Keratinocyte (primary cell): ENCODE data around the gene SBK1. TPM values are rescaled to one million over a fixed set of nuclear protein-coding genes. Genes with fewer than 3 reads are reported as not detected.

Experiments used
- DNase-seq: peaks from one replicate; pipeline ENCODE4 v3.0.0-alpha.2; 2011; ENCODE audit warnings: low read depth, missing footprints, low spot score
- FAIRE-seq: peaks from 2 replicates; lab custom pipeline; 2011; peaks lifted over from hg19 to GRCh38; lab: Jason Lieb, UNC
- H2AFZ ChIP-seq: 2 replicates; pipeline ENCODE4 v1.6.0; 2012; ENCODE audit warnings: low read length, control low read depth, inconsistent platforms; ENCODE audit not compliant: control insufficient read depth
- H3K27ac ChIP-seq: 2 replicates; pipeline ENCODE4 v1.5.1; 2011; ENCODE audit warnings: low read length; ENCODE audit not compliant: control insufficient read depth, insufficient read depth
- H3K27me3 ChIP-seq: 3 replicates; pipeline ENCODE4 v1.6.0; 2011; ENCODE audit warnings: low read length; ENCODE audit not compliant: control insufficient read depth, insufficient read depth; ENCODE audit errors: extremely low read depth
- H3K36me3 ChIP-seq, 2 experiments: 2 replicates in 1 of 2; 3 replicates in 1 of 2; pipeline ENCODE4 v1.5.1; 2011; ENCODE audit warnings: low read length in 2 of 2, mild to moderate bottlenecking in 1 of 2; ENCODE audit not compliant: control insufficient read depth in 2 of 2, insufficient read depth in 2 of 2; ENCODE audit errors: extremely low read depth in 1 of 2
- H3K4me1 ChIP-seq: 3 replicates; pipeline ENCODE4 v1.5.1; 2011; ENCODE audit warnings: low read length; ENCODE audit not compliant: control insufficient read depth, insufficient read depth; ENCODE audit errors: extremely low read depth
- H3K4me2 ChIP-seq: 3 replicates; pipeline ENCODE4 v1.6.0; 2011; ENCODE audit warnings: low read depth, low read length; ENCODE audit not compliant: control insufficient read depth, insufficient read depth; ENCODE audit errors: extremely low read depth
- H3K4me3 ChIP-seq, 3 experiments: fragments of 200-600 bp in 1 of 3; sonication (generic) in 1 of 3; 2 replicates in 2 of 3; 3 replicates in 1 of 3; pipeline ENCODE4 v1.5.1; 2011 to 2016; ENCODE audit warnings: low read length in 3 of 3, mild to moderate bottlenecking in 3 of 3, control low read depth in 2 of 3, inconsistent platforms in 1 of 3, low read depth in 1 of 3, mixed read lengths in 1 of 3, mixed run types in 1 of 3, moderate library complexity in 1 of 3; ENCODE audit not compliant: control insufficient read depth in 2 of 3, insufficient read depth in 2 of 3; ENCODE audit errors: extremely low read depth in 1 of 3
- H3K79me2 ChIP-seq: 2 replicates; pipeline ENCODE4 v1.6.0; 2012; ENCODE audit warnings: low read length; ENCODE audit not compliant: control insufficient read depth, insufficient read depth
- H3K9ac ChIP-seq: 3 replicates; pipeline ENCODE4 v1.6.0; 2011; ENCODE audit warnings: low read length; ENCODE audit not compliant: control insufficient read depth, insufficient read depth; ENCODE audit errors: extremely low read depth
- H3K9me1 ChIP-seq: 3 replicates; pipeline ENCODE4 v1.6.0; 2011; ENCODE audit warnings: low read length; ENCODE audit not compliant: control insufficient read depth, insufficient read depth; ENCODE audit errors: extremely low read depth
- H3K9me3 ChIP-seq: 2 replicates; pipeline ENCODE4 v1.5.1; 2012; ENCODE audit warnings: low read depth, low read length; ENCODE audit not compliant: control insufficient read depth
- H4K20me1 ChIP-seq: 3 replicates; pipeline ENCODE4 v1.6.0; 2011; ENCODE audit warnings: low read length; ENCODE audit not compliant: control insufficient read depth, insufficient read depth; ENCODE audit errors: extremely low read depth
- CTCF ChIP-seq, 3 experiments: IDR thresholded peaks in 1 of 3; conservative IDR thresholded peaks in 1 of 3; optimal IDR thresholded peaks in 1 of 3; 2 replicates in 2 of 3; 3 replicates in 1 of 3; pipeline versions ENCODE3 to v1.5.1; 2011; ENCODE audit warnings: low read length in 3 of 3, mild to moderate bottlenecking in 3 of 3, moderate library complexity in 2 of 3, control low read depth in 1 of 3, inconsistent platforms in 1 of 3; ENCODE audit not compliant: insufficient read depth in 2 of 3; ENCODE audit errors: extremely low read depth in 1 of 3
- EZH2 ChIP-seq: IDR thresholded peaks from one replicate; pipeline ENCODE4 v1.6.1; 2012; ENCODE audit warnings: inconsistent platforms, mild to moderate bottlenecking, low read length, moderate library complexity
- dilution Hi-C: fragments of 300-500 bp; cut with MboI; formaldehyde crosslinking; loops from one replicate; pipeline ENCODE4 v1.7.0; 2020; ENCODE audit warnings: low sequenced_read_pairs; ENCODE audit not compliant: extremely low pct_ligation_motif_present
- polyA plus RNA-seq, 5 experiments: library from polyadenylated mRNA; depleted of rRNA in 3 of 5; stranded (reverse) in 3 of 5; stranded (forward) in 1 of 5; unstranded in 1 of 5; fragments of >200 nt; gene quantifications; 1 replicate in 1 of 5; 2 replicates in 3 of 5; 3 replicates in 1 of 5; pipeline versions ENCODE4 v1.2.1 to v1.2.3, GENCODE V29; 2011 to 2012; ENCODE audit warnings: missing spikeins in 2 of 5, low read depth in 1 of 5, low replicate concordance in 1 of 5

SBK1 gene
- polyA plus RNA-seq, 1 donor (not counting 4 experiments of a cell fraction or from before 2014, with no cell fraction given), result 0.04 TPM

DNA sequence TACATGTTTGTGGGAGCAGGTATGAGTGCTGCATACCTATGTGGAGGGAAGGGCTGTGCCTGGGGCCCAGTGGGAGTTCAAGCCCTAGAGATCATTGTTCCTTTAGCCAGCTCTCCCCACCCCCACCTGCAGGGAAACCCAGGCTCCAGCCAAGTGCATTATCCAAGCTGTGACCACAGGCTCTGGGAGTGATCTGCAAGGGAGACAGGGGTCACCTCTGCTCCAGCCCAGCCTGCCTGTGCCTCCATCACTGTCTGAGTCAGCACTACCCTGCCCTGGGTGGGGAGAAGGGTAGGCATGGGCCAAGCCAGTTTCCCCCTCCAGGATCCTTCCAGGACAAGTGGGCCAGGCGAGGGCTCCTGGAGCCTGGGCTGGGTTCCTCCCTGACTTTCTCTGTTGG is 32.1 kb upstream of the SBK1 start:
- TF ChIP-seq EZH2 (no peak), CTCF (optimal IDR thresholded peaks at IDR 0.05 in 1 of 3, IDR thresholded peaks at IDR 0.05 in 1 of 3, conservative IDR thresholded peaks at IDR 0.05 in 1 of 3; ENCODE audit: extremely low read depth in 1 of 3, insufficient read depth in 2 of 3, low read length in 3 of 3) (no peak)
- FAIRE-seq (no peak), DNase-seq (no peak)
- H3K4me1 ChIP-seq, result no peaks in the 10 kb centered on the region
- H4K20me1 ChIP-seq, result no peaks in the 10 kb centered on the region
- peaks cover 41% of the 10 kb centered on the region for H3K27me3 ChIP-seq
- H3K36me3 ChIP-seq, result no peaks in the 10 kb centered on the region
- H3K9me1 ChIP-seq, result no peaks in the 10 kb centered on the region
- H3K4me2 ChIP-seq, result no peak overlapping the region
- H3K9ac ChIP-seq, result no peak overlapping the region
- no peaks in the 10 kb centered on the region for H3K79me2 ChIP-seq
- no peak overlapping the region for H2AFZ ChIP-seq
- H3K4me3 ChIP-seq, result no peak overlapping the region
- dilution Hi-C loops, result no loop called here
- H3K9me3 ChIP-seq, result no peaks in the 10 kb centered on the region
- H3K27ac ChIP-seq, result no peak overlapping the region

GRCh38 chr16:28261942-28262341 is 30.4 kb upstream of the SBK1 start:
- FAIRE-seq, result no peak
- dilution Hi-C loops, result no loop called here

More at GRCh38 chr16:28261942-28262341, 30.4 kb upstream of the SBK1 start:
- Histone ChIP-seq H3K27ac (no peak overlapping the region), H3K79me2 (no peaks in the 10 kb centered on the region), H3K4me1 (no peaks in the 10 kb centered on the region), H3K4me3 (no peak overlapping the region), H3K9me3 (no peaks in the 10 kb centered on the region), H3K27me3 (peaks cover 41% of the 10 kb centered on the region), H4K20me1 (no peaks in the 10 kb centered on the region), H3K9ac (no peak overlapping the region), H3K4me2 (no peak overlapping the region), H2AFZ (no peak overlapping the region), H3K9me1 (no peaks in the 10 kb centered on the region), H3K36me3 (no peaks in the 10 kb centered on the region)
- no peak for DNase-seq
- no peak for TF ChIP-seq EZH2
- no peak for TF ChIP-seq CTCF (optimal IDR thresholded peaks at IDR 0.05 in 1 of 3, IDR thresholded peaks at IDR 0.05 in 1 of 3, conservative IDR thresholded peaks at IDR 0.05 in 1 of 3; ENCODE audit: extremely low read depth in 1 of 3, insufficient read depth in 2 of 3, low read length in 3 of 3)
